DOHH2 (cell line): Measurements from ENCODE around the gene CRYBA2.

Experiments
- EZH2phosphoT487 ChIP-seq: fragments of 200-600 bp; sonication (generic); IDR thresholded peaks from 2 replicates; pipeline ENCODE4 v1.6.1; 2017; ENCODE audit warnings: borderline replicate concordance, mild to moderate bottlenecking, antibody characterized with exemption, low read length, moderate library complexity, mixed read lengths
- TF ChIP-seq, protein P1 (sequence below): fragments of 200-600 bp; sonication (generic); IDR thresholded peaks from one replicate; pipeline ENCODE4 v1.5.1; 2014; ENCODE audit warnings: antibody characterized with exemption, mild to moderate bottlenecking, low read depth, low read length; ENCODE audit not compliant: poor library complexity, severe bottlenecking

DNA sequence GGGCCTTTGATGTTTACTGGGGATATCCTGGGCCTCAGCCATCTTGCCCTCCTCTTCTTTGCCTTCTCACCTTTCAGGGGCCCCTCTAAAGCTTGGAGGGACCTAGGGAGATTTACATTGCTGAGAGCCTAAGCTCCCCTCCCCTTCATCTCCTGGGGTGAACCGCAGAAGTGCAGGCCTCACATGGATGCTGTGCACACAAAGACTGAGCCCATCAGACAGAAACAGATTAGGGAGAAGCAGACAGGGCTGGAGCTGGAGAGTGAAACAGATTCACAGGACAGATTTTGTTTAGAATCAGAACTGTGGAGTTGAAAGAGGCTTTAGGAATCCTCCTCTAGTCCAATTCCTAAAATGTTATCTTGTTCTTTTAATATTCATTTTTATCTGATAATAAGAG lies 37.2 kb downstream of the CRYBA2 start:
- TF ChIP-seq, protein P1, sequence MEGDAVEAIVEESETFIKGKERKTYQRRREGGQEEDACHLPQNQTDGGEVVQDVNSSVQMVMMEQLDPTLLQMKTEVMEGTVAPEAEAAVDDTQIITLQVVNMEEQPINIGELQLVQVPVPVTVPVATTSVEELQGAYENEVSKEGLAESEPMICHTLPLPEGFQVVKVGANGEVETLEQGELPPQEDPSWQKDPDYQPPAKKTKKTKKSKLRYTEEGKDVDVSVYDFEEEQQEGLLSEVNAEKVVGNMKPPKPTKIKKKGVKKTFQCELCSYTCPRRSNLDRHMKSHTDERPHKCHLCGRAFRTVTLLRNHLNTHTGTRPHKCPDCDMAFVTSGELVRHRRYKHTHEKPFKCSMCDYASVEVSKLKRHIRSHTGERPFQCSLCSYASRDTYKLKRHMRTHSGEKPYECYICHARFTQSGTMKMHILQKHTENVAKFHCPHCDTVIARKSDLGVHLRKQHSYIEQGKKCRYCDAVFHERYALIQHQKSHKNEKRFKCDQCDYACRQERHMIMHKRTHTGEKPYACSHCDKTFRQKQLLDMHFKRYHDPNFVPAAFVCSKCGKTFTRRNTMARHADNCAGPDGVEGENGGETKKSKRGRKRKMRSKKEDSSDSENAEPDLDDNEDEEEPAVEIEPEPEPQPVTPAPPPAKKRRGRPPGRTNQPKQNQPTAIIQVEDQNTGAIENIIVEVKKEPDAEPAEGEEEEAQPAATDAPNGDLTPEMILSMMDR: no peak
- no peak for TF ChIP-seq EZH2phosphoT487
